Measurements from ENCODE around the gene BNIP3. TPM values are rescaled to one million over a fixed set of nuclear protein-coding genes. Genes with fewer than 3 reads are reported as not detected.

The BNIP3 gene
- total and polyA plus RNA-seq, 2 of the 13 experiments (the other 11 are each of a cell fraction or from before 2014, with no cell fraction given) = 73.7 to 223 TPM

DNA sequence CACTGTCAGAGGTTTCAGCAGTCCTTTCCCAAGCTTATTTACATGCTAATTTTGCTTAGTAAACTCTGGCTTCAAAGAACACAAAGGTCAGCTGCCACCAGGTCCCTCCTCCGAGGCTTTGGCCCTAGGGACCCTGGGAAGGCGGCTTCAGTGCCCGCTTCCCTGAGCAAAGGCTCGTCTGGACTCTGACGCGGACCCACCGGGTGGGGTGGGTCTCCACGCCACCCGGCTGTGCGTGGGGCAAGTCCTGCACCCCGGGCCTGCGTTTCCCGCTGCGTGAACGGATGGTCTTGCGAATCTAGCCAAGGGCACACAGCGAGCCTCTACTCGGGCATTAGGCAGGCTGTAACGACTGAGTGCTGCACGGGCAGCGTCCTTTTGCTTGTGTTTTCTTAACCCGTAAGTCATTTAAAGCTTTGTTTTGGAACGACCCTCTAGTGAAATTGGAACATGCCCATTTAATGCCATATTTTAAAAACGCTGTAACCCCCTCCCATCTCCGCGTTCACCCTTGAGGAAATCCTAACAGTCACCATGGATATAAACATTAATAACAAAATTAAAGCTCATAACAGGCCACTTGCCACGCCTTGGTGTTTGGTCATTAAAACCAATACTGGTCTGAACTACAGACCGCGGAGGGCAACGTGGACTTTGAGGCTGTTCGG lies 828 bp downstream of the BNIP3 start (continued):
- no peak for TF ChIP-seq JARID2 (CRISPR knock-in tag; IDR thresholded peaks at IDR 0.05; ENCODE audit: insufficient replicate concordance)
- TF ChIP-seq ZNF891 (CRISPR knock-in tag; IDR thresholded peaks at IDR 0.05) = no peak; the same call in 1 of the 2 replicates
- TF ChIP-seq POLR2A (IDR thresholded peaks at IDR 0.05; ENCODE audit: insufficient read depth in 1 of 2, low read depth in 2 of 2, low read length in 2 of 2) = peak in 1 of 2 experiments; percentile 66; a peak in 3 of 4 replicates
- no peak for TF ChIP-seq FOXJ3 (CRISPR knock-in tag; IDR thresholded peaks at IDR 0.05; ENCODE audit: borderline replicate concordance)
- no peak for TF ChIP-seq ZMYM3 (CRISPR knock-in tag; IDR thresholded peaks at IDR 0.05)
- TF ChIP-seq, protein P1, sequence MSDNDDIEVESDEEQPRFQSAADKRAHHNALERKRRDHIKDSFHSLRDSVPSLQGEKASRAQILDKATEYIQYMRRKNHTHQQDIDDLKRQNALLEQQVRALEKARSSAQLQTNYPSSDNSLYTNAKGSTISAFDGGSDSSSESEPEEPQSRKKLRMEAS (IDR thresholded peaks at IDR 0.05) = peak; percentile 14; the same call in 1 of the 2 replicates
- no peak for TF ChIP-seq ZNF264 (CRISPR knock-in tag; IDR thresholded peaks at IDR 0.05)
- TF ChIP-seq KDM5A (IDR thresholded peaks at IDR 0.05; ENCODE audit: borderline replicate concordance, low read length) = no peak
- no peak for TF ChIP-seq MXI1 (IDR thresholded peaks at IDR 0.05; ENCODE audit: borderline replicate concordance, low read depth, low read length)
- no peak for TF ChIP-seq SUZ12 (IDR thresholded peaks at IDR 0.05; ENCODE audit: low read depth, low read length)
- TF ChIP-seq DNMT1 (CRISPR knock-in tag; IDR thresholded peaks at IDR 0.05) = 0 out of 2 replicates have a peak, but pooled peaks have one; percentile 52
- TF ChIP-seq, protein P2, sequence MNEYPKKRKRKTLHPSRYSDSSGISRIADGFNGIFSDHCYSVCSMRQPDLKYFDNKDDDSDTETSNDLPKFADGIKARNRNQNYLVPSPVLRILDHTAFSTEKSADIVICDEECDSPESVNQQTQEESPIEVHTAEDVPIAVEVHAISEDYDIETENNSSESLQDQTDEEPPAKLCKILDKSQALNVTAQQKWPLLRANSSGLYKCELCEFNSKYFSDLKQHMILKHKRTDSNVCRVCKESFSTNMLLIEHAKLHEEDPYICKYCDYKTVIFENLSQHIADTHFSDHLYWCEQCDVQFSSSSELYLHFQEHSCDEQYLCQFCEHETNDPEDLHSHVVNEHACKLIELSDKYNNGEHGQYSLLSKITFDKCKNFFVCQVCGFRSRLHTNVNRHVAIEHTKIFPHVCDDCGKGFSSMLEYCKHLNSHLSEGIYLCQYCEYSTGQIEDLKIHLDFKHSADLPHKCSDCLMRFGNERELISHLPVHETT (CRISPR knock-in tag; conservative IDR thresholded peaks at IDR 0.05) = no peak
- TF ChIP-seq, protein P3, sequence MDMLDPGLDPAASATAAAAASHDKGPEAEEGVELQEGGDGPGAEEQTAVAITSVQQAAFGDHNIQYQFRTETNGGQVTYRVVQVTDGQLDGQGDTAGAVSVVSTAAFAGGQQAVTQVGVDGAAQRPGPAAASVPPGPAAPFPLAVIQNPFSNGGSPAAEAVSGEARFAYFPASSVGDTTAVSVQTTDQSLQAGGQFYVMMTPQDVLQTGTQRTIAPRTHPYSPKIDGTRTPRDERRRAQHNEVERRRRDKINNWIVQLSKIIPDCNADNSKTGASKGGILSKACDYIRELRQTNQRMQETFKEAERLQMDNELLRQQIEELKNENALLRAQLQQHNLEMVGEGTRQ (IDR thresholded peaks at IDR 0.05; ENCODE audit: low read depth, low read length) = no peak
- TF ChIP-seq, protein P3 (CRISPR knock-in tag; IDR thresholded peaks at IDR 0.05; ENCODE audit: borderline replicate concordance) = no peak
- no peak for TF ChIP-seq JUNB (CRISPR knock-in tag; IDR thresholded peaks at IDR 0.05; ENCODE audit: borderline replicate concordance)
- no peak for TF ChIP-seq SP1 (IDR thresholded peaks at IDR 0.05)
- no peak for TF ChIP-seq SP1 (CRISPR knock-in tag; IDR thresholded peaks at IDR 0.05)
- TF ChIP-seq HHEX (CRISPR knock-in tag; IDR thresholded peaks at IDR 0.05) = no peak
- TF ChIP-seq ZNF790 (CRISPR knock-in tag; IDR thresholded peaks at IDR 0.05; ENCODE audit: borderline replicate concordance) = no peak
- no peak for TF ChIP-seq ASH2L (IDR thresholded peaks at IDR 0.05; ENCODE audit: insufficient read length, low read depth, low read length)
- no peak for TF ChIP-seq ZNF775 (CRISPR knock-in tag; IDR thresholded peaks at IDR 0.05; ENCODE audit: borderline replicate concordance)
- peak; percentile 31; the same call in 1 of the 2 replicates for TF ChIP-seq WIZ (CRISPR knock-in tag; IDR thresholded peaks at IDR 0.05)
- TF ChIP-seq ZNF713 (CRISPR knock-in tag; IDR thresholded peaks at IDR 0.05) = no peak
- no peak for TF ChIP-seq RARA (CRISPR knock-in tag; IDR thresholded peaks at IDR 0.05)
- TF ChIP-seq RBFOX2 (IDR thresholded peaks at IDR 0.05; ENCODE audit: low read depth, low read length) = peak; percentile 67; the same call in 1 of the 2 replicates
- peak; percentile 13; the same call in 1 of the 2 replicates for TF ChIP-seq BCL6 (CRISPR knock-in tag; IDR thresholded peaks at IDR 0.05)
- TF ChIP-seq, protein P4, sequence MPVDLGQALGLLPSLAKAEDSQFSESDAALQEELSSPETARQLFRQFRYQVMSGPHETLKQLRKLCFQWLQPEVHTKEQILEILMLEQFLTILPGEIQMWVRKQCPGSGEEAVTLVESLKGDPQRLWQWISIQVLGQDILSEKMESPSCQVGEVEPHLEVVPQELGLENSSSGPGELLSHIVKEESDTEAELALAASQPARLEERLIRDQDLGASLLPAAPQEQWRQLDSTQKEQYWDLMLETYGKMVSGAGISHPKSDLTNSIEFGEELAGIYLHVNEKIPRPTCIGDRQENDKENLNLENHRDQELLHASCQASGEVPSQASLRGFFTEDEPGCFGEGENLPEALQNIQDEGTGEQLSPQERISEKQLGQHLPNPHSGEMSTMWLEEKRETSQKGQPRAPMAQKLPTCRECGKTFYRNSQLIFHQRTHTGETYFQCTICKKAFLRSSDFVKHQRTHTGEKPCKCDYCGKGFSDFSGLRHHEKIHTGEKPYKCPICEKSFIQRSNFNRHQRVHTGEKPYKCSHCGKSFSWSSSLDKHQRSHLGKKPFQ (CRISPR knock-in tag; IDR thresholded peaks at IDR 0.05; ENCODE audit: insufficient replicate concordance) = no peak
- no peak for TF ChIP-seq ESRRA (CRISPR knock-in tag; IDR thresholded peaks at IDR 0.05; ENCODE audit: low read depth)

Data from HepG2 (cell line).